22Rv1 (cell line): ENCODE results near the gene UBL3.

Experiments
- CTCF ChIP-seq: fragments of 450-650 bp; IDR thresholded peaks from 2 replicates; pipeline ENCODE4 v1.5.1; 2017; ENCODE audit warnings: mild to moderate bottlenecking
- ZFX ChIP-seq: fragments of 450-650 bp; IDR thresholded peaks from 2 replicates; pipeline ENCODE4 v1.6.1; 2017; ENCODE audit warnings: antibody characterized with exemption, borderline replicate concordance

- TF ChIP-seq CTCF, result no peak
- TF ChIP-seq ZFX, result no peak
These were observed 2.7 kb upstream of the UBL3 start for GRCh38 chr13:29853131-29853530.
